Kidney tubule cell (primary cell): ENCODE data around the gene TCF4.

Experiments
- DNase-seq: peaks from one replicate; pipeline ENCODE4 v3.0.0-alpha.2; 2018; ENCODE audit warnings: low spot score

TCF4 gene

DNA sequence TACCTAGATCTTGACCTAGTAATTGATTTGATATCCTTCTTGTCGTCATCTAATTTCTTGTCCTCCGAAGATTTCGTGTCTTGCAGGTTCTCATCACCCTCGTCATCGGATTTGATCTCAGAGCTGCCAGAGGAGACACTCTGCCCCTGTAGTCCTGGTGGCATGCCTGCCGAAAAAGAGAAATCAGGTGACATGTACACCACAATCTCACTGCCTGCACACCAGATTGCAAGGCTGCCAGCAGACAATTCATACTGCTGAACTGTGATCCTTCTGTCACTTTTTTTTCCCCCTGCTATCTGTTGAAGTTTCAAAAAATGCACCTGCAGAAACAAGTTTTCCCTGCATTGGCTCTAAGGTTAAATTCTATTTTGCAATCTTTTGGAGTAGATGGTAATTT, 355.5 kb downstream of the TCF4 start:
- no peak for DNase-seq

GRCh38 chr18:55229682-55230081, 358.3 kb downstream of the TCF4 start:
- DNase-seq = peak; percentile 42

DNA sequence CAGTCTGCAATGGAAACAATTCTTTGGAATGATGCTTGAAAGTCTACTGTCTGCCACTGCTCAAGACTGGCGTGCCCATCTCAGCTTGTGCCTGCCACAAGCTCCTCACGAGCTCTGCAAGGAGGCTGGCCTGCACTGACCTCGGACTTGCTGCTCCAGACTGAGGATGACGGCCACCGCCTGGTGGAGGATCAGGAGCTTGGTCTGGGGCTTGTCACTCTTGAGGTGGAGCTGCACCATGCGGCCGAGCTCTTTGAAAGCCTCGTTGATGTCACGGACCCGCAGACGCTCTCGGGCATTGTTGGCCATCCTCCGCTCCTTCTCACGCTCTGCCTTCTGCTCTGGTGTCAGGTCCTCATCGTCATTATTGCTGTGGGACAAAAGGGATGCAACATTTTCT, 359.3 kb downstream of the TCF4 start:
- no peak for DNase-seq

DNA sequence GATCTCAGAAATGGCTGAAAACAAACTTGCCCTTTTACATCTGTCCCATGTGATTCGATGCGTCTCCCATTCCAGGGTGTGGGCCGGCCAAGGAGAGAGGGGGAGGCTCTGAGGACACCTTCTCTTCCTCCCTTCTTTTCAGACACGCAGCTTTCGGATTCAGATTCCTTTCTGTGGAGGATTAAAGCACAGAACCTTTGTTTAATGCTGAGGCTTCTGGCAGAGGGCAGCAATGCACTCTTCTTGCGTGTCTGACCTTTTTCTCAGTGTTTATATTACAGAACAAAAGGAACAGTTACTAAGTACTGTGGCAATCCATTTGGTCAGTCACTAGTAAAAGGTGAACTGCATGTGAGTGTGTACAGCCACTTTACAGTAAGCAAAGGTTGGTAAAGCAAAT, 359.8 kb downstream of the TCF4 start:
- no peak for DNase-seq

DNA sequence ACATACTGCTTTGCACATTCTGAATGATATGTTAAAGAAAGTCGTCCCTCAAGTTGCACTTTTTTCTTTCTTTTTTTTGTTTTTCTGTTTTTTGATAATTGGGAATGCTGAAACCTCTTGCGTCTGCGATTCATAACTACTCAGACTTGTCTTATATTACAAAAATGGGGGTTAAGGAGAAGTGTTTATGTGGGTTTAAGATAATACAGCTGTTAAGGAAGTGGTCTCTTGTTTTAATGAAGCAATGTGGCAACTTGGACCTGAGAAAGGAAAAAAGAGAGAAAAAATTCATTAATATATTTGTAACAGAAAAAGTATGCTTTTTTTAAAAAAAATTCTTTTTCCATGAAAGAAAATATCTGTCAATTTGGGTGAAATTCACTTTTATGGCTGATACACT, 360.2 kb downstream of the TCF4 start:
- DNase-seq = no peak

- DNase-seq = no peak
Observed at GRCh38 chr18:55226044-55226443, 361.9 kb downstream of the TCF4 start.

- no peak for DNase-seq
Observed at GRCh38 chr18:55224086-55224625, 363.8 kb downstream of the TCF4 start.

DNA sequence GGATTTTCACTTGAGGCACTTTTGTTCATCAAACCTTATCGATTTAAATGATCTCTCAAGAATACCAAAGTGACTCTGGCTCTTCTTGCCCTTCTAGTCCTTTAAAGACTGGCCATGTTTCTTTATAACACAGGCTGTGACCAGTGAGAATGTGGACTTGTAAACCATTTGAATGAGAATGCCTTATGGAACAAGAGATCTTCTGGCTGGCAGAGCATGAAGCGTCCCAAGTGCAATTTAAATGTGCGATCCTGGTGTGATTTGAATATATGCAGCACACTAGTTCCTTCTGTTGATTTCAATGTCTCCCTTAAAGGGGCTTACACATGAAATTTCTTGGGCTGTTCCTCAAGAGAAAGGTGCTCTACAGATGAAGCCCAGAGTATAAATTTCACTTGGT, 366.4 kb downstream of the TCF4 start:
- DNase-seq = no peak

- no peak for DNase-seq
Observed at GRCh38 chr18:55220523-55220922, 367.5 kb downstream of the TCF4 start.

- DNase-seq = no peak
Observed at GRCh38 chr18:55219823-55220222, 368.2 kb downstream of the TCF4 start.

GRCh38 chr18:55219059-55219458, 368.9 kb downstream of the TCF4 start:
- DNase-seq = no peak

- DNase-seq = no peak
Observed at GRCh38 chr18:55214969-55215368, 373.0 kb downstream of the TCF4 start.

DNA sequence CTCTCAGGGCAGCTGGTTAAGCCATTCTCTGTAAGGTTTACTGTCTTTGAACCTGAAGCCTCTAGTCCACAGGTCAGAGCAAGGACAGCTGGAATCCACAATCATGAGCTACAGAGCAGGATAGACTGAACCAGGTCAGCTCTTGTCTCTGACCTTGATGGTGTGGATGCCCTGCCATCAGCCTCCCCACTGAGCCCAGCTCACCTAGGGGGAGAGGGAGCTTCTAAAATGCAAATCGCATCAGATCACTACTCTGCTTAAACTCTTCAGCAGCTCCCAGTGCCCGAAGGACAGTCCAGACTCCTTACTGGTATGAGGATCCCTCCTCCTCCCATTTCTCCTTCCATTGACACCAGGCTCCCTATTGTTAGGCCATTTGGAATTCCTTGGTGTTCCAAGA, 373.5 kb downstream of the TCF4 start:
- no peak for DNase-seq

GRCh38 chr18:55213586-55213985, 374.4 kb downstream of the TCF4 start:
- no peak for DNase-seq

DNA sequence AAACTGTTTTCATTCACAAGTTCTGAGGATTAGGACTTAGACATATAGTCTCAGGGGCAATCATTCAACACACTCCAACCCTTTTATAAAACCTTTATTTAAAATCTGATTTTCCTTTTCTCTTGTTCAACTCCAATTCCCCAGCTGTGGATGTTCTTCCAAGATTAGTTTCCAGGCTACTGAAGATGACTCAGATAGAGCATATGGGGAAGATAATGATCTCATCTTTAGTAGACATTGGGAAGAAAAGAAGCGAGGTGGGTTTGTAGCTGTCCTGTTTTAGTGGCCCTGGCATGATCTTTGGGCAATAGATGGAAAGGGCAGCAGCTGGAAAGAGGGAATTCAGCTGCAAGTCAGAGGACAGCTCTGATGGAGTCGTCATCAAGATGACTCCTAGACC, 381.1 kb downstream of the TCF4 start:
- DNase-seq = peak; percentile 35

- no peak for DNase-seq
Observed at GRCh38 chr18:55202232-55202917, 385.6 kb downstream of the TCF4 start.

GRCh38 chr18:55199291-55199963, 388.6 kb downstream of the TCF4 start:
- DNase-seq = no peak

DNA sequence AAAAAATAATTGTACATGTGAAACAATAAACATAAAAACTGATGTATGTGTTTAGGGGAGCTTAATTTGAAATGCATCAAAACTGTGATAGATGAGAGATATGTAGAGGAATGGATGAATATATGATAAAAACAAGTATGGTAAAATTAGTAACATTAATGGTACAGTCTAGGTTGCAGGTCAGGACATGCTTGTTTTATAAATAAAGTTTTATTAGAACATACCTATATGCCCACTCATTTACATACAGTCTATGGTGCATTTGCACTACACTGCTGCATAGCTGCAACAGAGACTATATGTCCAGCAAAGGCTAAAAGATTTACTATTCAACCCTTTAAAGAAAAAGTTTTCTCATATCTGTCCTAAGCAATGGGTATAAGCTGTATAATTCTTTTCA, 392.1 kb downstream of the TCF4 start:
- no peak for DNase-seq

- DNase-seq = no peak
Observed at GRCh38 chr18:55189972-55190371, 398.0 kb downstream of the TCF4 start.

- no peak for DNase-seq
Observed at GRCh38 chr18:55186588-55186987, 401.4 kb downstream of the TCF4 start.

GRCh38 chr18:55185391-55185790, 402.6 kb downstream of the TCF4 start:
- DNase-seq = peak; percentile 5

- DNase-seq = no peak
Observed at GRCh38 chr18:55179835-55180234, 408.2 kb downstream of the TCF4 start.

GRCh38 chr18:55179425-55179824, 408.6 kb downstream of the TCF4 start:
- DNase-seq = no peak

DNA sequence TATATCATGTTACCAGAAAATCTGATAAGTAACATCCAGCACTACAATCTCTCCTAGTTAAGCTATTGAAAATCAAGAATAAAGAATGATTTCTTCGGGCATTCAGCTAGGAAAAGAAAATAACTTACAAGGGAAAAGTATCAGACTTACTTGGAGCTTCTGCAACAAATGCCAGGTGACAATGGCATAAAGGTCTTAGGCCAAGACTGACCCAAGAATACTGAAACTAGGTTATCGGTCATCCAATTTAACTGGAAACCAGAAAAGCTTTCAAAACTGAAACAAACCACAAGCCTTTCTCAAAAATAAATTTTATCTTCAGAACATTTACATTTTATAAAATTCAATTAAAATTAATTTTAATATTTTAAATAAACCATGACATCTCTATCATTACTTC, 414.7 kb downstream of the TCF4 start:
- DNase-seq = no peak
